ENCODE results near the gene SNX30.

- no peak for TF ChIP-seq MZF1 (tag by site-specific recombination; IDR thresholded peaks at IDR 0.05; ENCODE audit: borderline replicate concordance)
- no peak for TF ChIP-seq ATF2 (tag by site-specific recombination; IDR thresholded peaks at IDR 0.05; ENCODE audit: low read depth)
- TF ChIP-seq ZNF302 (tag by site-specific recombination; IDR thresholded peaks at IDR 0.05; ENCODE audit: low read depth) = no peak
Measured at GRCh38 chr9:112725961-112726360, 24.6 kb upstream of the SNX30 start.

All from HEK293 (cell line).